Spleen (tissue), 11 donors: ENCODE results near the gene RHOB. TPM values are rescaled to one million over a fixed set of nuclear protein-coding genes. Genes with fewer than 3 reads are reported as not detected.

Source experiments
- DNase-seq: peaks from one replicate; pipeline ENCODE4 v3.0.0-alpha.2; 2020
- H3K27ac ChIP-seq, 8 donors: fragments of 200-600 bp; sonication (generic) in 7 of 8; 1 replicate in 4 of 8; 2 replicates in 4 of 8; pipeline versions ENCODE4 v1.5.0 to v1.8.0; 2016 to 2021; ENCODE audit warnings: inconsistent platforms in 4 of 8, mild to moderate bottlenecking in 4 of 8, moderate library complexity in 1 of 8
- H3K27me3 ChIP-seq, 7 donors: fragments of 200-600 bp; sonication (generic) in 6 of 7; replicated peaks in 1 of 7; 1 replicate in 4 of 7; 2 replicates in 3 of 7; pipeline versions ENCODE4 v1.5.0 to v1.8.0; 2016 to 2021; ENCODE audit warnings: inconsistent platforms in 3 of 7, mild to moderate bottlenecking in 1 of 7
- H3K36me3 ChIP-seq, 6 donors: fragments of 200-600 bp; sonication (generic) in 5 of 6; 1 replicate in 4 of 6; 2 replicates in 2 of 6; pipeline versions ENCODE4 v1.5.0 to v1.8.0; 2016 to 2021; ENCODE audit warnings: inconsistent platforms in 2 of 6
- H3K4me1 ChIP-seq, 6 donors: fragments of 200-600 bp; sonication (generic) in 5 of 6; 1 replicate in 3 of 6; 2 replicates in 3 of 6; pipeline versions ENCODE4 v1.5.0 to v1.8.0; 2016 to 2021; ENCODE audit warnings: inconsistent platforms in 3 of 6
- H3K4me3 ChIP-seq, 8 donors: fragments of 200-600 bp; sonication (generic) in 7 of 8; 1 replicate in 4 of 8; 2 replicates in 4 of 8; pipeline versions ENCODE4 v1.5.0 to v1.8.0; 2016 to 2021; ENCODE audit warnings: inconsistent platforms in 4 of 8, mild to moderate bottlenecking in 4 of 8, moderate library complexity in 2 of 8
- H3K9me3 ChIP-seq, 8 donors: fragments of 200-600 bp; sonication (generic) in 7 of 8; 1 replicate in 4 of 8; 2 replicates in 4 of 8; pipeline versions ENCODE4 v1.5.0 to v1.8.0; 2016 to 2021; ENCODE audit warnings: inconsistent platforms in 4 of 8
- POLR2A ChIP-seq, 3 donors: fragments of 450-650 bp; IDR thresholded peaks; one replicate each; pipeline ENCODE4 v1.5.1; 2017; ENCODE audit warnings: antibody characterized with exemption in 3 of 3, mild to moderate bottlenecking in 1 of 3
- POLR2AphosphoS5 ChIP-seq, 3 donors: sonication (generic); formaldehyde crosslinking; IDR thresholded peaks; one replicate each; pipeline ENCODE4 v1.5.1; 2017; ENCODE audit warnings: antibody characterized with exemption in 3 of 3
- WGBS, 5 donors: extraction: QIAGEN DNeasy Blood & Tissue Kit in 3 of 5; methylation state at CpG; one replicate each; pipeline versions ENCODE4 v1.1.5 to v1.1.7; 2013 to 2018; 5-methylcytosine and 5-hydroxymethylcytosine counted together
- intact Hi-C: fragments of 100-400 bp; cut with DNase I; formaldehyde crosslinking; loops from one replicate; pipeline ENCODE4 v1.15.0; 2023; ENCODE audit warnings: low total_unique reads
- polyA plus RNA-seq, 3 donors: library from polyadenylated mRNA; stranded (reverse); fragments of 200-250 nt; gene quantifications; one replicate each; pipeline ENCODE4 v1.2.1, GENCODE V29; 2013
- total RNA-seq, 7 donors: library from RNA; depleted of rRNA in 3 of 7; stranded (reverse); fragments of >200 nt in 3 of 7; fragmentation: NEBNext Ultra II Directional in 4 of 7; extraction: Animal tissue kit (Norgen Biotek cat#: 25700) in 4 of 7; gene quantifications; one replicate each; pipeline versions ENCODE4 v1.1.0 to v1.2.1, GENCODE V29; 2016 to 2021
- TF ChIP-seq, protein P1 (sequence below), 11 experiments: fragments of 200-600 bp in 7 of 11; fragments of 450-650 bp in 4 of 11; sonication (generic) in 4 of 11; IDR thresholded peaks in 8 of 11; conservative IDR thresholded peaks in 3 of 11; 1 replicate in 7 of 11; 2 replicates in 4 of 11; pipeline versions ENCODE4 v1.4.0 to v1.8.0; 2016 to 2021; ENCODE audit warnings: antibody characterized with exemption in 11 of 11, inconsistent platforms in 4 of 11, mild to moderate bottlenecking in 1 of 11
- donor health status: healthy with polysubstance abuse.
- donor health status: DM: no; HTN: no; CAD: no; lungs with moderate emphysema.
- donor health status: DM: no; HTN: no; CAD: no.
- donor health status: Bipolar disorder and iron deficiency.
- donor health status: healthy.
- donor health status: DM: no; HTN: no; CAD: no.
- donor health status: DM: yes; HTN: yes; CAD: no.

The RHOB gene
- total and polyA plus RNA-seq, 10 donors, result 32.6 to 309 (median 158) TPM

DNA sequence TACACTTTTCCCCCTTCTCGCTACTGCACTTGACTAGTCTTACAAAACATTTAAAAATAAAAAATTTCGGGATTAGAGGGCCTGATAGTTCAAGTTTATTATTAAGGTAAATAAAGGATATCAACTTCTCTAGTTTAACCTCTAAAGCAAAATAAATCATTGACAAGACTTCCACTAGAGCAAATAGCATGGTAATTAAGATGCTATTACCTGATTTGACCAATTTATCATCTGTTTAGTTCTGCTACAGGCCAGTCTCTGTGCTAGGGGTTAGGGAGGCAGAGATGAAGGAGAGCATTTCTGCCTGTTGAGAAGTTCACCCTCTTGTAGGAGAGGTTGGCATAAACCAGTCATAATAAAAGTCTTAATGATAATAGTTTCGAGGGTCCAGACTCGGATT lies 34.0 kb downstream of the RHOB start:
- DNase-seq, result no peak
- Histone ChIP-seq H3K27me3 (no peaks in the 10 kb centered on the region), H3K36me3 (no peaks in the 10 kb centered on the region), H3K4me3 (no peak overlapping the region), H3K27ac (no peak overlapping the region), H3K9me3 (peaks cover 0 to 8% (median 0%) of the 10 kb centered on the region in 8 donors), H3K4me1 (peaks cover 0 to 16% (median 0%) of the 10 kb centered on the region in 6 donors)
- intact Hi-C loops, result no loop called here
- 60 to 83% (median 80%) methylated on average over 4 of the region's 4 CpGs for WGBS, 5 donors
- TF ChIP-seq, protein P1, sequence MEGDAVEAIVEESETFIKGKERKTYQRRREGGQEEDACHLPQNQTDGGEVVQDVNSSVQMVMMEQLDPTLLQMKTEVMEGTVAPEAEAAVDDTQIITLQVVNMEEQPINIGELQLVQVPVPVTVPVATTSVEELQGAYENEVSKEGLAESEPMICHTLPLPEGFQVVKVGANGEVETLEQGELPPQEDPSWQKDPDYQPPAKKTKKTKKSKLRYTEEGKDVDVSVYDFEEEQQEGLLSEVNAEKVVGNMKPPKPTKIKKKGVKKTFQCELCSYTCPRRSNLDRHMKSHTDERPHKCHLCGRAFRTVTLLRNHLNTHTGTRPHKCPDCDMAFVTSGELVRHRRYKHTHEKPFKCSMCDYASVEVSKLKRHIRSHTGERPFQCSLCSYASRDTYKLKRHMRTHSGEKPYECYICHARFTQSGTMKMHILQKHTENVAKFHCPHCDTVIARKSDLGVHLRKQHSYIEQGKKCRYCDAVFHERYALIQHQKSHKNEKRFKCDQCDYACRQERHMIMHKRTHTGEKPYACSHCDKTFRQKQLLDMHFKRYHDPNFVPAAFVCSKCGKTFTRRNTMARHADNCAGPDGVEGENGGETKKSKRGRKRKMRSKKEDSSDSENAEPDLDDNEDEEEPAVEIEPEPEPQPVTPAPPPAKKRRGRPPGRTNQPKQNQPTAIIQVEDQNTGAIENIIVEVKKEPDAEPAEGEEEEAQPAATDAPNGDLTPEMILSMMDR (IDR thresholded peaks at IDR 0.05 in 8 of 11, conservative IDR thresholded peaks at IDR 0.05 in 3 of 11), result no peak
- TF ChIP-seq POLR2A (IDR thresholded peaks at IDR 0.05) (no peak), POLR2AphosphoS5 (IDR thresholded peaks at IDR 0.05) (no peak)

DNA sequence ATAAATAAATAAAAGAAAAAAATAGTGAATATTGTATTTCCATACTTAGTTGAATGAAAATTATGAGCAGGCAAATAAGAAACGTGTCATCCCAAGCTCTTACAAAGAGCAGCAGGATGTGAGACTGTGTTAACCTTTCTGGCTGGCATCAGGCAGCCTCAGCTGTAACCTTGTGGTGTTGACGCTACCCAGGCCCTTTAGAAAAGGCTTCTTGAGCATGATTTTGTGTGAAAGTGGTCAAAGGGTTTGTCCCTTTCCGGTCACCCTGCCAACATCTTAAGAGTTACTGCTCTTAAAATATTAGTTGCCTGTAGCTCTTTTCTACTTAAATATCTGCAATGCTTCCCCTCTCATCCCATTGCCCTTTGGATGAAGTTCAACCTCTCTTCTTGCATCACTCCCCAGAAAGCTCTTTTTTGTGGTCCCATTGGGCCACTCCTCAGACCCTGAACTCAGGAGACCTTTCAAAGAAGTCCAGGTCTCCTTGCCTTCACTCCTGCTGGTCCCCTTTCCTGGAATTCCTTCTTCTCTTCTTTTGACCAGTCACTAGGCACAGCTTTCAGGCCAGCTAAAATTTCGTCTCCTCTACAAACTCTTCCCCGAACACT lies 35.0 kb downstream of the RHOB start:
- H3K9me3 ChIP-seq, result peaks cover 0 to 8% (median 0%) of the 10 kb centered on the region in 8 donors
- H3K4me1 ChIP-seq, result peaks cover 0 to 16% (median 0%) of the 10 kb centered on the region in 6 donors
- H3K27ac ChIP-seq, result peak overlapping the region in 1 of 8 donors; percentile 8
- H3K36me3 ChIP-seq, result no peaks in the 10 kb centered on the region
- no peak for DNase-seq
- no peak overlapping the region for H3K4me3 ChIP-seq
- TF ChIP-seq POLR2AphosphoS5 (IDR thresholded peaks at IDR 0.05) (peak in 1 of 3 donors; percentile 39), POLR2A (IDR thresholded peaks at IDR 0.05) (no peak)
- intact Hi-C loops, result no loop called here
- 75 to 84% (median 76%) methylated on average over 5 of the region's 5 CpGs for WGBS, 5 donors
- H3K27me3 ChIP-seq, result no peaks in the 10 kb centered on the region

DNA sequence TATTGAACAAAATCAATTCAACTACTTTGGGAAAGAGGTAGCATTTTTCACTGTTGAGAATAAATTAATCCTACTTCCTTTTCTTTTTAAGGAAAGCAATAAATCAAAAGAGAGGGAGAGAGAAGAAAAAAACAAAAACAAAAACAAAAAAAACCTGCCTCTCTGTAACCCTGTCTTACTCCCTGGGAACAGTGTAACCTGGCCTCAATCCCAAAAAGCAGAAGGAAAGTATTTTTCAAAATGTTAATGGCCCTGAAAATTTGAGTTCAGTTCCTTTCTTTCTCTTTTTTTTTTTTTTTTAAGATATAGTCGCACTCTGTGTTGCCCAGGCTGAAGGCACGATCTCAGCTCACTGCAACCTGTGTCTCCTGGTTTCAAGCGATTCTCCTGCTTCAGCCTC lies 35.9 kb downstream of the RHOB start:
- Histone ChIP-seq H3K27me3 (no peaks in the 10 kb centered on the region), H3K4me3 (no peak overlapping the region), H3K9me3 (peaks cover 0 to 8% (median 0%) of the 10 kb centered on the region in 8 donors), H3K36me3 (no peaks in the 10 kb centered on the region), H3K27ac (peak overlapping the region in 1 of 8 donors; percentile 8), H3K4me1 (peaks cover 0 to 16% (median 0%) of the 10 kb centered on the region in 6 donors)
- WGBS, 5 donors, result 74 to 85% (median 80%) methylated on average over 3 of the region's 3 CpGs
- intact Hi-C loops, result no loop called here
- no peak for DNase-seq
- TF ChIP-seq POLR2AphosphoS5 (IDR thresholded peaks at IDR 0.05) (no peak), POLR2A (IDR thresholded peaks at IDR 0.05) (no peak)
- TF ChIP-seq, protein P1 (IDR thresholded peaks at IDR 0.05 in 8 of 11, conservative IDR thresholded peaks at IDR 0.05 in 3 of 11), result no peak

DNA sequence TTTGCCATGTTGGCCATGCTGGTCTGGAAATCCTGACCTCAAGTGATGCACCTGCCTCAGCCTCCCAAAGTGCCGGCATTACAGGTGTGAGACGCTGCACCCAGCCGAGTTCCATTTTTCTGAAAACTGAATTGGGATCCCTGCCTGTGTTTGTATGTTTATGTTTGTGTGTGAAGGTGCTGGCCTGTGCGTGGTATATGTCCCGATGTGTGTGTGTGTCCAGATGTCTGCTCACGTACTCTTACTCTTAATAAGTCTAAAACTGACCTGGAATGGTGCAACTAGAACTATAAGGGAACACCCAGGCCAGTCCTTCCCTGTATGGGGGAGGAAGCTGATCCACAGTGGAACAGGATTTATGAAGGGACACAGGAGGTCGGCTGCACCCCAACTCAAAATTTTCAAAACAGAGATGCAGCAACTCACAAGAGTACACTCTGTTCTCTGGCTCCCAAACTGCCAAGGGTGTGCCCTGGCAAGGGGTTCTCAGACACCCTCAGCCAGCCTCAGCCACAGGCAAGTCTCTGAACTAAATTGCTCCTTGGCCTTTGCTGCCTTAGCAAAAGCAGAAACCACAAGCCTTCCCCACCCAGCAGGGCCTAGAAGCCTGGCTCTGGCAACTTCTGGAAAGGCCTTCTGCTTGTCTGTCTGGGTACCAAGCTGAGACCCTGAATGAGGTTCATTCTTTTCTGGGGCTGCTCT lies 36.5 kb downstream of the RHOB start:
- peaks cover 0 to 16% (median 0%) of the 10 kb centered on the region in 6 donors for H3K4me1 ChIP-seq
- H3K4me3 ChIP-seq, result no peak overlapping the region
- no peak for TF ChIP-seq POLR2AphosphoS5 (IDR thresholded peaks at IDR 0.05)
- TF ChIP-seq POLR2A (IDR thresholded peaks at IDR 0.05), result no peak
- TF ChIP-seq, protein P1 (IDR thresholded peaks at IDR 0.05 in 8 of 11, conservative IDR thresholded peaks at IDR 0.05 in 3 of 11), result no peak
- no peaks in the 10 kb centered on the region for H3K36me3 ChIP-seq
- intact Hi-C loops, result no loop called here
- 86 to 97% (median 96%) methylated on average over 7 of the region's 7 CpGs for WGBS, 5 donors
- H3K27me3 ChIP-seq, result no peaks in the 10 kb centered on the region
- no peak overlapping the region for H3K27ac ChIP-seq
- no peak for DNase-seq
- peaks cover 0 to 5% (median 0%) of the 10 kb centered on the region in 8 donors for H3K9me3 ChIP-seq
